ENCODE data around the gene ARID3A.

DNA sequence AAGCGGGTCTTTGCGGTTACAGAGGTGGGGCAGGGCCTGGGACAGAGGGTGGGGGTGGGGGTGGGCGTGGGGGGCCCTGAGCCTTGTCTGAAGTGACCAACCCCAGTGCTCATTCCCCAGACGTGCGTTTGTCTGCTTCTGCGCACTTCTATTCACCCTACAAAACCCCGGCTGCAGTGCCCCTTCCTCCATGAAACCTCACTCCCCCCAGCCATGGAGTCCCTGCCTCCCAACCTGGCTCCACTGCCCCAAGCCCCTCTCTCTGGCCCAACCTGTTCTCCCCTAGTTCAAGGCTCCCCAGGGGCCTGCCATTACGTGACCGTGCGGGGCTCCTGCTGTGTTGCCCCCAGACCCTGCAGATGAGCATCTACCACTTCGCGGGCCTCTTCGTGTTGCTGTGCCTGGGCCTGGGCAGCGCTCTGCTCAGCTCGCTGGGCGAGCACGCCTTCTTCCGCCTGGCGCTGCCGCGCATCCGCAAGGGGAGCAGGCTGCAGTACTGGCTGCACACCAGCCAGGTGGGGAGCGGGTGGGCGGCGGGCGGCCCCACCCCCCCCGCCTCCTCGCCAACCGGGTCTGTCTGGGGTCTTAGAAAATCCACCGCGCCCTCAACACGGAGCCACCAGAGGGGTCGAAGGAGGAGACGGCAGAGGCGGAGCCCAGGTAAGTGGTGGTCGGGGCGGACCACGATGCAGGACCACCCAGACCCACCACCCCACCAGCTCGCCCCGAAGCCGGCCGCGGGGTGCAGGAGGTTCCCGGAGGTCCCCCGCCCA, 82.6 kb downstream of the ARID3A start:
- TF ChIP-seq, protein P1, sequence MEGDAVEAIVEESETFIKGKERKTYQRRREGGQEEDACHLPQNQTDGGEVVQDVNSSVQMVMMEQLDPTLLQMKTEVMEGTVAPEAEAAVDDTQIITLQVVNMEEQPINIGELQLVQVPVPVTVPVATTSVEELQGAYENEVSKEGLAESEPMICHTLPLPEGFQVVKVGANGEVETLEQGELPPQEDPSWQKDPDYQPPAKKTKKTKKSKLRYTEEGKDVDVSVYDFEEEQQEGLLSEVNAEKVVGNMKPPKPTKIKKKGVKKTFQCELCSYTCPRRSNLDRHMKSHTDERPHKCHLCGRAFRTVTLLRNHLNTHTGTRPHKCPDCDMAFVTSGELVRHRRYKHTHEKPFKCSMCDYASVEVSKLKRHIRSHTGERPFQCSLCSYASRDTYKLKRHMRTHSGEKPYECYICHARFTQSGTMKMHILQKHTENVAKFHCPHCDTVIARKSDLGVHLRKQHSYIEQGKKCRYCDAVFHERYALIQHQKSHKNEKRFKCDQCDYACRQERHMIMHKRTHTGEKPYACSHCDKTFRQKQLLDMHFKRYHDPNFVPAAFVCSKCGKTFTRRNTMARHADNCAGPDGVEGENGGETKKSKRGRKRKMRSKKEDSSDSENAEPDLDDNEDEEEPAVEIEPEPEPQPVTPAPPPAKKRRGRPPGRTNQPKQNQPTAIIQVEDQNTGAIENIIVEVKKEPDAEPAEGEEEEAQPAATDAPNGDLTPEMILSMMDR (conservative IDR thresholded peaks at IDR 0.05; ENCODE audit: low read depth, low read length), result no peak
- TF ChIP-seq EZH2 (IDR thresholded peaks at IDR 0.05; ENCODE audit: low read length, unreplicated experiment), result no peak
- TF ChIP-seq EZH2phosphoT487 (IDR thresholded peaks at IDR 0.05; ENCODE audit: borderline replicate concordance, low read length), result no peak
